Neural progenitor cell (in vitro differentiated cells): ENCODE results near the gene IL12B.

Experiments used
- CTCF ChIP-seq: fragments of 200-600 bp; sonication (generic); IDR thresholded peaks from 2 replicates; pipeline ENCODE4 v1.5.1; 2017; ENCODE audit warnings: antibody characterized with exemption, mild to moderate bottlenecking
- EZH2 ChIP-seq: fragments of 200-600 bp; sonication (generic); IDR thresholded peaks from 2 replicates; pipeline ENCODE4 v1.6.1; 2017; ENCODE audit warnings: antibody characterized with exemption, mild to moderate bottlenecking, moderate library complexity
- EZH2phosphoT487 ChIP-seq: fragments of 200-600 bp; sonication (generic); IDR thresholded peaks from 2 replicates; pipeline ENCODE4 v1.6.1; 2017; ENCODE audit warnings: antibody characterized with exemption

- TF ChIP-seq CTCF (no peak), EZH2 (no peak), EZH2phosphoT487 (no peak)
Observed at GRCh38 chr5:159301466-159301865, 28.8 kb downstream of the IL12B start.
